Activated T-cell treated with anti-CD3 and anti-CD28 coated beads, Interleukin-2, amount 50 U/mL, for 72 hours (primary cell): ENCODE data around the gene CBX5. TPM values are rescaled to one million over a fixed set of nuclear protein-coding genes. Genes with fewer than 3 reads are reported as not detected.
A peak's percentile ranks its signal among the peaks of the same experiment; 100 is the strongest.

Experiments used
- ATAC-seq, 2 donors: fragments of 150-1000 bp; cut with Tn5 transposase; replicated peaks in 1 of 2; 2 replicates each; pipeline ENCODE4 v1.10.0; 2021; ENCODE audit warnings: moderate library complexity in 2 of 2, mild to moderate bottlenecking in 1 of 2
- DNase-seq, 2 donors: peaks; one replicate each; pipeline ENCODE4 v3.0.0; 2021 to 2022; ENCODE audit warnings: mixed read lengths in 1 of 2
- H3K27ac Mint-ChIP-seq: one replicate; pipeline ENCODE4 v1.8.0; 2022; ENCODE audit warnings: mild to moderate bottlenecking, moderate library complexity, mixed read lengths
- H3K27me3 Mint-ChIP-seq: one replicate; pipeline ENCODE4 v1.8.0; 2022; ENCODE audit warnings: low read depth, mixed read lengths
- H3K36me3 Mint-ChIP-seq, 2 donors: one replicate each; pipeline ENCODE4 v1.8.0; 2022; ENCODE audit warnings: mixed read lengths in 2 of 2, mild to moderate bottlenecking in 1 of 2; ENCODE audit not compliant: insufficient read depth in 2 of 2
- H3K4me1 Mint-ChIP-seq: one replicate; pipeline ENCODE4 v1.8.0; 2022; ENCODE audit warnings: low read depth, mixed read lengths
- H3K4me3 Mint-ChIP-seq, 2 donors: one replicate each; pipeline ENCODE4 v1.8.0; 2022; ENCODE audit warnings: mild to moderate bottlenecking in 2 of 2, mixed read lengths in 2 of 2, moderate library complexity in 2 of 2
- H3K9me3 Mint-ChIP-seq, 2 donors: one replicate each; pipeline ENCODE4 v1.8.0; 2022; ENCODE audit warnings: mixed read lengths in 2 of 2
- total RNA-seq, 2 donors: library from RNA; stranded (reverse); gene quantifications; one replicate each; pipeline ENCODE4 v1.2.3, GENCODE V29; 2022

Gene CBX5
- total RNA-seq, 2 donors from 2014 or later = 89.4 to 108 TPM

DNA sequence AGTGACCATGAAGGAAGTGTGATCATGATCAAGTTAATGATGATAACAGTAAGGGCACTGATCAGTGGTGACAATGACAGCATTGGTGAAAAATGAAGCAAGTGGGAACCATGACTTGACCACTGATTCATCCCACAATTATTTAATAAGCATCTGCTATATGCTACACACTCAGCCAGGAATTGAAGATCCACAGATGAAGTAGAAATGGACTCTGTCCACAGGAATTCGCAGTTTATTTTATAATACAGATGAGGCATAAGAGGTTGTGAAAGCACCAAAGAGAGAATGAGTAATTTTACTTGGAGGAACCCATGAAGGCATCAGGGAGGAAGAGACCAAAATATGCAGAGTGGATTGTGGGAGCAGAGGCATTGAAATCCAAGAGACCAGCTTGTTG, 57.3 kb downstream of the CBX5 start:
- H3K4me1 Mint-ChIP-seq = peaks cover under 1% of the 10 kb centered on the region
- no peaks in the 10 kb centered on the region for H3K36me3 Mint-ChIP-seq
- H3K27me3 Mint-ChIP-seq = peaks cover 15% of the 10 kb centered on the region
- H3K4me3 Mint-ChIP-seq = no peak overlapping the region
- DNase-seq (no peak), ATAC-seq (no peak)
- no peaks in the 10 kb centered on the region for H3K9me3 Mint-ChIP-seq
- no peak overlapping the region for H3K27ac Mint-ChIP-seq

DNA sequence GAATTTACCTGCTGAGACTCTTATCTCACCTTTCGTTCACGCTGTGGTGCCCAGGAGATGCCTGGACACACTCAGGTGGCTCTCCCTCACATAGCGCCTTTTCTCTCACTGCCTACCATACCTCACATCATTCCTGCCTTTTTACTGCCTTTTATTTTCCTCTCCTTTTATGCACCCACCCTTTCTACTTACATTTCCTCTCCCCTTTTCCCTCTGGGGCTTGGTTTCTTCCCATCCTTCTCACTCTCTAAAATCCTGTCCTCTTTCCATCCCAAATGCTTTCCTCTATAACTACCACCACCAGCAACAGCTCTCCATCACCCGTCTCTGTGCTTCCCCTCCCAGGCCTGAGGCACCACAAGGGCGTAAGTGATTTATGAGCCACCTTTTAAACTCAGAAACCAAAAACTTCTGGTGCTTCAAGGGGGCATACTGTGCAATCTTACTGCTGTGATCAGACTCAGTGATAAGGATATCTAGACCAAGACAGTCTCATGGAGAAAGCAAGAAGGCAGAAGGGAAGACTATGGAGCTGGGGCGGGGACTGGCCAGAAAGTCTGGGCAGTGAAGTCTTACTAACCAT, 58.4 kb downstream of the CBX5 start:
- ATAC-seq (no peak), DNase-seq (no peak)

DNA sequence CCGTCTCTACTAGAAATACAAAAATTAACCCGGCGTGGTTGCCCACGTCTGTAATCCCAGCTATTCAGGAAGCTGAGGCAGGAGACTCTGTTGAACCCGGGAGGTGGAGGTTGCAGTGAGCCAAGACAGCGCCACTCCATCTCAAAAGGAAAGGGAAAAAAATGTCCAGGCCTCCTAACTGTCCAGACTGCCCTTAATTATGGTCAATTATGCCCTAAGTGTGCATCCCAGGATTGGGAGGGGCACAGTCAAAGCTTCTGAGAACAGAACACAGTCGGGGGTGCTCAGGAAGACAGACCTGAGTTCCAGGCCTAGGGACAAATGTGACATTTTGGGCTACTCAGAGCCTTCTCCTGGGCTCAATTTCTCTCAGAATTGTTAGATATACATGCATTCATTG, 59.4 kb downstream of the CBX5 start:
- no peak for DNase-seq
- ATAC-seq = no peak
- Mint-ChIP-seq H3K36me3 (no peaks in the 10 kb centered on the region), H3K27ac (no peak overlapping the region), H3K27me3 (peaks cover 28% of the 10 kb centered on the region), H3K4me3 (no peak overlapping the region), H3K4me1 (peaks cover 21% of the 10 kb centered on the region), H3K9me3 (no peaks in the 10 kb centered on the region)

More for the DNA sequence above, 58.4 kb downstream of the CBX5 start:
- H3K36me3 Mint-ChIP-seq = no peaks in the 10 kb centered on the region
- peaks cover 11% of the 10 kb centered on the region for H3K4me1 Mint-ChIP-seq
- no peak overlapping the region for H3K27ac Mint-ChIP-seq
- H3K9me3 Mint-ChIP-seq = no peaks in the 10 kb centered on the region
- H3K4me3 Mint-ChIP-seq = no peak overlapping the region
- peaks cover 26% of the 10 kb centered on the region for H3K27me3 Mint-ChIP-seq

DNA sequence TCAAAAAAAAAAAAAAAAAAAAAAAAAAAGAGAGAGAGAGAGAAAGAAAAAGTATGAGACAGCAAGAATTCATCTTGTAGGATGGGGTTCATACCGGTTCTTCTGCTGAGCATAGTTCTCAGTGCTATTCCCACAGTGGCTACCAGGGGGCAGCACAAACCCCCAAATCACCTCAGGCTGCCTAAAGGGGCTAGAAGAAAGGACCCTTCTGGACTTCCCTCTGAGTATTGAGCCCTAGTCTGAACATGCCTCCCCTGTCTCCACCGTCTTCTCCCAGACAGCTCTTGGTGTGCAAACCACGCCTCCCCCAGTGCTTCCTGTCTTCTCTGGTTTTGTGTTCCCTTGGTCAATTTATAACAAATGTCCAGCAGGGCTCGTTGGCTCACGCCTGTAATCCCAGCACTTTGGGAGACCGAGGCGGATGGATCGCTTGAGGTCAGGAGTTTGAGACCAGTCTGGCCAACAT, 59.8 kb downstream of the CBX5 start:
- peaks cover 28% of the 10 kb centered on the region for H3K27me3 Mint-ChIP-seq
- DNase-seq = peak; percentile 69 to 81
- ATAC-seq = peak; percentile 69
- peaks cover 24% of the 10 kb centered on the region for H3K4me1 Mint-ChIP-seq
- no peaks in the 10 kb centered on the region for H3K9me3 Mint-ChIP-seq
- H3K4me3 Mint-ChIP-seq = no peak overlapping the region
- H3K27ac Mint-ChIP-seq = no peak overlapping the region
- no peaks in the 10 kb centered on the region for H3K36me3 Mint-ChIP-seq

DNA sequence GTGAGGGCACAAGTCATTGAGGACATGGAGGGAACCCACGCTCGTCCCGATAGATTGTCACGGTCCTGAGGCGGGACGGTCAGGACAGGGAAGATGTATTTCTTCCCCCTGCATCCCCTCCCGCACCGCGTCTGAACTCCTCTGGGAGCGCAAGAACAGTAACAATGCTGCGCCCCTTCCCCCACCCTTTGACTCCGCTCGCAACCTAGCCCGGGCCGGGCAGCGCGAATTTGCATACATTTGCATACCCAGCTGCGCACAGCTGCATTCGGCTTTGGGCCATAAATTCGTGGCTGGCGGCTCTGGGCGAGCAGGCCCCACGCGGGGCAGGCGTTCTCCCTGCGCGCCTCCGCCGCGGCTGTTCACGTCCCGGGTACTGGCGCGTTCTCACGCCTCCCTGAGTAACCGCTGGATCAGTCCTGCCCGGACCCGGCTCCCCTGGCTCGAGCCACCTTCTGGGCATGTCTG, 62.1 kb downstream of the CBX5 start:
- H3K4me3 Mint-ChIP-seq = peak overlapping the region; percentile 12 to 84
- H3K4me1 Mint-ChIP-seq = peaks cover 27% of the 10 kb centered on the region
- no peaks in the 10 kb centered on the region for H3K36me3 Mint-ChIP-seq
- no peaks in the 10 kb centered on the region for H3K9me3 Mint-ChIP-seq
- no peak for DNase-seq
- H3K27me3 Mint-ChIP-seq = peaks cover 38% of the 10 kb centered on the region
- no peak for ATAC-seq
- H3K27ac Mint-ChIP-seq = no peak overlapping the region

DNA sequence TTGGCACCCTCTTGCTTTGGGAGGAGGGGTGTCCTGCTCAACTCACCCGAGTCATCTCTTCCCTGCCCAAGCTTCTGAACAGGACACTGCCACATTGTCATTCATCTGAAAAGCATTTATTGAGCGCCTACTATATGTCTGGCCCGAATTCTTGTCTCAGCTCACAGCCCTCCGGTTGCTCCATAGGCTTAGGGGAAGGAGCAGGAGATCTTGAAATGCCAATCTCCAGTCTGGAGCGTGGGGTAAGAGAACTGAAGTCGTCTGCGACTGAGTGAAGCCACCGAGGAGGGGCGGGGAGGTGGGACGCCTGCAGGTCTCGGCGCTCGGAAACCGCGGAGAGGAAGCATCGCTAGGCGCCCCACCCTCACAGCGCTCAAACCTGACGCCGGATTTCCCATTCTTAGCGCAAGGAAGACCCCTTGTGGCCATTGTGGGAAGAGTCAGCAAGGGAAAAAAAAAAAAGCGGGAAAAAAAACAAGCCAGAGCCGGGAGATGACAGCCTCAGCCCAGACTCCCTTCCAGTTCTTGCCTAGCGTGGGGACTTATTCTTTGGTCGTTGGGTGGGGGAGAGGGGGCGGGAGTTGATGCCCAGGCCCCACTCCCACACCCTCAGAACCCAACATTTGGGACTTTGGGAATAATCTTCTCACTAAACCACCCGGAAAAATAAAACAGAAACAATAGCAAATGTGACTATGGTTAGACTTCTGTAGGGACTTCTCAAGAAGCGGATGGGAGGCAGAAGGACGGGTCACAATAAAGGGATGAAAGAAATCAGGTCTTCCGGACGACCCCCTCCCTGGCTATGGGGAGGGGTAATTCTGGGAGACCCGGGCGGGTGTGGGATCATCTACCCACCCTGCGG, 62.9 kb downstream of the CBX5 start:
- DNase-seq (peak; percentile 72 to 76), ATAC-seq (peak; percentile 46 to 48)
- Mint-ChIP-seq H3K4me3 (peak overlapping the region; percentile 84 to 90), H3K36me3 (no peaks in the 10 kb centered on the region), H3K27me3 (peaks cover 39% of the 10 kb centered on the region), H3K9me3 (no peaks in the 10 kb centered on the region), H3K4me1 (peaks cover 27% of the 10 kb centered on the region), H3K27ac (peak overlapping the region; percentile 59)

DNA sequence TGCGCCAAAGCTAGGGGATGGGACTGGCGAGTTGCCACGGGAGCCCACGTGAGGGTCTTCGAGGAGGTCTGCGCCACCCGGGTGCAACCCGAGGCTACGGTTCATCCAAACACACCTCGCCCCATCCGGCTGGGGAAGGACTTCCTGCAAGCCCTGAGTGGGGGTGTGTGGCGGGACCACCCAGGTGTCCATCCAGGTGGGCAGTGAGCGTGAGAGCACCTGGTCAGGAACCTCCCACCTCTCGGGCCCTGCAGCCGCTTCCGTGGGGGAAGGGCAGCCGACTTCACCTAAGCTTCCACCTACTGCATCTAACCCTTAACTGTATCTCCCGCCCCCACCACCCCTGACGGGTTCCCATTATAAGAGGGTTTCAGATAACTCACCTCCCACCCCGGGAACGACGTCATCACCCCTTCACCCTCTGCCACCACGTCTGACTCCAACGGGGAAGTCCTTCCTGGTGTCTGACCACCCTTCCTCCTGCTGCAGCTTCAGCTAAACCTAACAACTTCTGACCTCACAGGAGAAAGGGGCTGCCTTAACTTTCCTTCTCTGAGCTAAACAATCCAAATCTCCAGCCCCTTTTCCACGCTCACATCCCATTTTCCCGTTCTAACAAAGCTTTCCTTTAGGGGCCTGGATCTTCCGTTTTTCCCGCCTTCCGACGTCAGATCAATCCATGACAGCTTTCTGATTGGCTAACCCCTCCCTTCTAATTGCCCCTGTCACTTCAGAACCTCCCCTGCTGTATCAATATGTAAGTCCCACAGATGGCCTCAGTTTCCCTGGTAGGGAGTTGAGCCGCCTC, 63.7 kb downstream of the CBX5 start:
- peak overlapping the region; percentile 84 to 90 for H3K4me3 Mint-ChIP-seq
- ATAC-seq (peak in 1 of 2 donors; percentile 6), DNase-seq (peak; percentile 32 to 43)
- peaks cover 27% of the 10 kb centered on the region for H3K4me1 Mint-ChIP-seq
- peak overlapping the region; percentile 59 for H3K27ac Mint-ChIP-seq
- H3K36me3 Mint-ChIP-seq = no peaks in the 10 kb centered on the region
- peaks cover 39% of the 10 kb centered on the region for H3K27me3 Mint-ChIP-seq
- H3K9me3 Mint-ChIP-seq = no peaks in the 10 kb centered on the region

DNA sequence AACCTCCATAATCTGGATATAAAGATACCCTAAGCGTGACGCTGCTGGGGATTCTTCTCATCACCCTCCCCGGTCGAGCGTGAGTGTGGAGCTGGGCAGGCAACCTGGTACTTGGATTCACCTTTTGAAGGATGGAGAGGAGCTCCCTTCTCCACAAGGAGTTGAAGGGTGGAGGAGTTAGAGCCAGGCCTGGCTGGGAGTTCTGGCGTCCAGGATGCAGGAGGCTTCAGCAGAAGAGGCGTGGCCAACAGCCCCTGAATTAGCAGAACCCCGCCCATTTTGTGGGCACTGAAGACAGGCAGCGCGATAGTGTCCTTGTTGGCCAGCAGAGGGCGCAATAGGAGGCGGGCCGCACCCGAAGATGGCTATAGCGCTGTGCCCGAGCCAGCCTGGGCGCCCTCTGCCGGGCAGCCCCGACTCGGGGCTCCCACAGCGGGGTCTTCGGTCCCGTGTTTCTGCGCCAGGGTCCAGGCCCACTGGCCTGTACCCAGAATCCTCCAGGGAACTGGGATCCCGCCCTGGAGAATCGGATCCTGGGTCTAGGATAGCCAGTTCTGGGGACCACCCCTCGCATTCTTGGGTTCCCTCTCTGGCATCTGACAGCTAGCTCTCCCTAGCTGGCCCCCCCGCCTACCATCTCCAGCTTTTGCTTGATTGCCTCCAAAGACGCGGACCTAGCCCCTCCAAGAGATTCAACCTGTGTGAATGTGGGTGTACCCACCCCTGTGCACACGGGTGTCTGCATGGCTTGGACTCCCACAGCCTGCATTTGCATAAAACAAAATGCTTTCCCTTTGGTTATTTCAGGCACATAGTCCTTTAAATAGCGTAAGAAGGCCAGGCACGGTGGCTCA, 65.1 kb downstream of the CBX5 start:
- peaks cover 39% of the 10 kb centered on the region for H3K27me3 Mint-ChIP-seq
- peaks cover 27% of the 10 kb centered on the region for H3K4me1 Mint-ChIP-seq
- H3K27ac Mint-ChIP-seq = no peak overlapping the region
- no peaks in the 10 kb centered on the region for H3K9me3 Mint-ChIP-seq
- peak overlapping the region; percentile 84 to 86 for H3K4me3 Mint-ChIP-seq
- no peaks in the 10 kb centered on the region for H3K36me3 Mint-ChIP-seq
- peak; percentile 93 to 94 for ATAC-seq
- peak; percentile 93 to 95 for DNase-seq

DNA sequence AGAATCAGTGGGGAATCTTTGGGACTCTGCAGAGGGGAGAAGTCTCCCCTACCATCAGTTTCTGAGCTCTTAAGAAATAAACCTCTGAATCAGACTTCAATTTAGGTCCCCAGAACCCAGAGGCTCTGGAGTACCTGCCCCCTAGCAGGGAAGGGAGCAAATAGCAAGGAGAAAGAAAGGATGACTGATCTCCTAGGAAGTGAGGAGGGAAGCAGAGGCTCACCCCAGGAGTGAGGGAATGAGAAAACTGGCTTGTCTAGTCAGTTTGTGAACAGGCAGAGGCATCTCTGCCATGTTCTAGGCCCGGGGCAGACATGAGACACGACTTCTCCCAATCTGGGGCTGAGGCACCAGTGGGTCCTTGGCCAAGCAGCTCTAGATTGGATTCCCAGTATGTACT, 66.8 kb downstream of the CBX5 start:
- no peak for ATAC-seq
- no peak for DNase-seq
- Mint-ChIP-seq H3K27me3 (peaks cover 35% of the 10 kb centered on the region), H3K4me3 (no peak overlapping the region), H3K4me1 (peaks cover 27% of the 10 kb centered on the region), H3K27ac (no peak overlapping the region), H3K36me3 (no peaks in the 10 kb centered on the region), H3K9me3 (no peaks in the 10 kb centered on the region)

DNA sequence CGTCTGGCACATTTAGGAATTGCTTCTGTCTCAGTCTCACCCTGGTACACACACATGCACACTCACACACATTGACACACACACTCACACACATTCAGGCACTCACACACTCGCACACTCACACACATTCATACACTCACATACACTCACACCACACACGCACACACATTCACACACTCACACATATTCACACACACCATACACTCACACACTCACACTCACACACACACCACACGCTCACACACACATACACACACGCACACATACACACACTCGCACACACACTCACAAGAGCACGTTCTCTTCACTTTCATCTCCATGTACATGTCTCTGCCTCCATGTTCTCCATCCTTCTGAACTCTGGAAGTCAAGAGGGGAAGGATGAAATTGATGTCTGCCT, 68.0 kb downstream of the CBX5 start:
- DNase-seq = no peak
- Mint-ChIP-seq H3K4me3 (no peak overlapping the region), H3K9me3 (no peaks in the 10 kb centered on the region), H3K27me3 (peaks cover 30% of the 10 kb centered on the region), H3K36me3 (no peaks in the 10 kb centered on the region), H3K27ac (no peak overlapping the region), H3K4me1 (peaks cover 26% of the 10 kb centered on the region)
- ATAC-seq = no peak

DNA sequence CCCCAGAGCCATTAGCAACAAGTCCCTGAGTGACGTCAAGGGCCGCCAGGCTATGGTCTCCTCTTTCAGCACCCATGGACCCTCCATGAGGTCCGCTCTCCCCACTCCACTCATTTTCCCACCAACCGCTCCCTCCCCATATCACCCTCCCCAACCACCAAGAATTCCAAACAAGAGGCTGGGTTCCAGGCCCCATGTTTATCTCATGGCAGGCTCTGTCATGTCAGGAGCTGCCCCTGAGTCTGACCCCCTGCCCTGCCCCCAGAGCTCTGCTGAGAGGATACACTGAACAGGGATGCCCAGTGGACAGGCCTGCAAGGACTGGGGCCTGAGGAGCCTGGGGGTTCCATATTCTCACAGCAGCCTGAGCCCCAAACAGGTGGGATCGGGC, 69.5 kb downstream of the CBX5 start:
- peaks cover 31% of the 10 kb centered on the region for H3K27me3 Mint-ChIP-seq
- DNase-seq (no peak), ATAC-seq (no peak)
- H3K27ac Mint-ChIP-seq = no peak overlapping the region
- H3K36me3 Mint-ChIP-seq = no peaks in the 10 kb centered on the region
- H3K4me3 Mint-ChIP-seq = no peak overlapping the region
- H3K4me1 Mint-ChIP-seq = peaks cover 11% of the 10 kb centered on the region
- H3K9me3 Mint-ChIP-seq = no peaks in the 10 kb centered on the region

DNA sequence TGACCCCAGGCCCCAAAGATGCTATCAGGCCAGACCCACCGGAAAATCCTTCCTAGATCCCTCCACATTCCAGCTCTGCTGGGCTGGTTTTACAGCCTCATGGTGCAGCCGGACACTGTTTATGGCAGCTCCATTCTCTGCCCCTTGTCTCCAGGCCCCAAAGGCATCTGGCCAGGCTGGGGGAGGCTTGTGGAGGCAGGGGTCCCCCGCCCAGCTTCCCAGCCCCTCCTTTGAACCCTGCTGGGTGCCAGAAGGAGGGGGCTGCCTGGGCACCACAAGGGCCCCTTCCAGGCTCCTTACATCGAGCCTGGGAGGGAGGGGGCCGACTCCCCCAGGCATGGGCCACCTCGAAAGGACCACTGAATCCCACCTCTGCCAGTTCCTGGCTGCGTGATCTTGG, 71.3 kb downstream of the CBX5 start:
- Mint-ChIP-seq H3K27me3 (peaks cover 37% of the 10 kb centered on the region), H3K4me1 (peaks cover 6% of the 10 kb centered on the region), H3K27ac (no peak overlapping the region), H3K36me3 (no peaks in the 10 kb centered on the region), H3K9me3 (no peaks in the 10 kb centered on the region), H3K4me3 (no peak overlapping the region)
- DNase-seq = no peak
- ATAC-seq = no peak
